Keratinocyte (primary cell): ENCODE data around the gene ATP8A2.

Experiments used
- EZH2 ChIP-seq: IDR thresholded peaks from one replicate; pipeline ENCODE4 v1.6.1; 2012; ENCODE audit warnings: inconsistent platforms, mild to moderate bottlenecking, low read length, moderate library complexity
- TF ChIP-seq, protein P1 (sequence below), 3 experiments: IDR thresholded peaks in 1 of 3; conservative IDR thresholded peaks in 1 of 3; optimal IDR thresholded peaks in 1 of 3; 2 replicates in 2 of 3; 3 replicates in 1 of 3; pipeline versions ENCODE3 to v1.5.1; 2011; ENCODE audit warnings: low read length in 3 of 3, mild to moderate bottlenecking in 3 of 3, moderate library complexity in 2 of 3, control low read depth in 1 of 3, inconsistent platforms in 1 of 3; ENCODE audit not compliant: insufficient read depth in 2 of 3; ENCODE audit errors: extremely low read depth in 1 of 3

DNA sequence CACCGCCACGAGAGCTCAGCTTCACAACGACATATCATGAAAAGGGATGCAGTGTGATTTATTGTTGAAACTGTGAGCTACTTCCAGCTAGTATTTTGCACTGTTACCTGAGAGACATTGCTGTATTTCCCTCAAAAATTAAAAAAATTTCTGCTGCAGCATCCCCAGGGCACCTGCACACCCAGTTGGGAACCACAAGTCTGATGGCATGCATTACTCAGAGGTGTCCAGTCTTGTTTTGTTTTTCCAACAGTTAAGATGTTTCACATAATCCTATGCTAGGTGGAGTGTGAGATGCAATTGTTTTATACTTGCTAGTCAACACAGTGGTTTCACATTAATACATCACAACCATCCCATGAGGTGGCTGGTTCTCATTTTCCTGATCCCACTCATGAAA lies 394.8 kb downstream of the ATP8A2 start:
- TF ChIP-seq, protein P1, sequence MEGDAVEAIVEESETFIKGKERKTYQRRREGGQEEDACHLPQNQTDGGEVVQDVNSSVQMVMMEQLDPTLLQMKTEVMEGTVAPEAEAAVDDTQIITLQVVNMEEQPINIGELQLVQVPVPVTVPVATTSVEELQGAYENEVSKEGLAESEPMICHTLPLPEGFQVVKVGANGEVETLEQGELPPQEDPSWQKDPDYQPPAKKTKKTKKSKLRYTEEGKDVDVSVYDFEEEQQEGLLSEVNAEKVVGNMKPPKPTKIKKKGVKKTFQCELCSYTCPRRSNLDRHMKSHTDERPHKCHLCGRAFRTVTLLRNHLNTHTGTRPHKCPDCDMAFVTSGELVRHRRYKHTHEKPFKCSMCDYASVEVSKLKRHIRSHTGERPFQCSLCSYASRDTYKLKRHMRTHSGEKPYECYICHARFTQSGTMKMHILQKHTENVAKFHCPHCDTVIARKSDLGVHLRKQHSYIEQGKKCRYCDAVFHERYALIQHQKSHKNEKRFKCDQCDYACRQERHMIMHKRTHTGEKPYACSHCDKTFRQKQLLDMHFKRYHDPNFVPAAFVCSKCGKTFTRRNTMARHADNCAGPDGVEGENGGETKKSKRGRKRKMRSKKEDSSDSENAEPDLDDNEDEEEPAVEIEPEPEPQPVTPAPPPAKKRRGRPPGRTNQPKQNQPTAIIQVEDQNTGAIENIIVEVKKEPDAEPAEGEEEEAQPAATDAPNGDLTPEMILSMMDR (optimal IDR thresholded peaks at IDR 0.05 in 1 of 3, IDR thresholded peaks at IDR 0.05 in 1 of 3, conservative IDR thresholded peaks at IDR 0.05 in 1 of 3; ENCODE audit: extremely low read depth in 1 of 3, insufficient read depth in 2 of 3, low read length in 3 of 3), result no peak
- TF ChIP-seq EZH2, result no peak
